ENCODE results near the gene VASP.
A peak's percentile ranks its signal among the peaks of the same experiment; 100 is the strongest.

VASP gene

GRCh38 chr19:45473682-45474605, 33.3 kb upstream of the VASP start:
- DNase-seq (ENCODE audit: low read depth, low spot score) = no peak

- no peak for DNase-seq (ENCODE audit: low read depth, low spot score)
These were observed 32.4 kb upstream of the VASP start for GRCh38 chr19:45474606-45475521.

GRCh38 chr19:45475537-45476291, 31.6 kb upstream of the VASP start:
- no peak for DNase-seq (ENCODE audit: low read depth, low spot score)

- DNase-seq (ENCODE audit: low read depth, low spot score) = no peak
These were observed 31.0 kb upstream of the VASP start for GRCh38 chr19:45476304-45476703.

GRCh38 chr19:45477186-45477585, 30.1 kb upstream of the VASP start:
- no peak for DNase-seq (ENCODE audit: low read depth, low spot score)

GRCh38 chr19:45477713-45478453, 29.4 kb upstream of the VASP start:
- DNase-seq (ENCODE audit: low read depth, low spot score) = no peak

GRCh38 chr19:45478454-45479238, 28.6 kb upstream of the VASP start:
- peak; percentile 76 for DNase-seq (ENCODE audit: low read depth, low spot score)

GRCh38 chr19:45483033-45483432, 24.2 kb upstream of the VASP start:
- DNase-seq (ENCODE audit: low read depth, low spot score) = no peak

- DNase-seq (ENCODE audit: low read depth, low spot score) = no peak
These were observed 22.9 kb upstream of the VASP start for GRCh38 chr19:45484273-45484945.

- peak; percentile 91 for DNase-seq (ENCODE audit: low read depth, low spot score)
These were observed 21.8 kb upstream of the VASP start for GRCh38 chr19:45485305-45486077.

GRCh38 chr19:45488708-45489107, 18.6 kb upstream of the VASP start:
- no peak for DNase-seq (ENCODE audit: low read depth, low spot score)

GRCh38 chr19:45489216-45489855, 17.9 kb upstream of the VASP start:
- no peak for DNase-seq (ENCODE audit: low read depth, low spot score)

- no peak for DNase-seq (ENCODE audit: low read depth, low spot score)
These were observed 15.1 kb upstream of the VASP start for GRCh38 chr19:45492137-45492626.

- DNase-seq (ENCODE audit: low read depth, low spot score) = no peak
These were observed 14.4 kb upstream of the VASP start for GRCh38 chr19:45492627-45493470.

- DNase-seq (ENCODE audit: low read depth, low spot score) = no peak
These were observed 12.9 kb upstream of the VASP start for GRCh38 chr19:45494261-45494916.

GRCh38 chr19:45495178-45495577, 12.1 kb upstream of the VASP start:
- no peak for DNase-seq (ENCODE audit: low read depth, low spot score)
